Keratinocyte (primary cell): ENCODE measurements around the gene ATXN7L3. TPM values are rescaled to one million over a fixed set of nuclear protein-coding genes. Genes with fewer than 3 reads are reported as not detected.

Experiments used
- DNase-seq: peaks from one replicate; pipeline ENCODE4 v3.0.0-alpha.2; 2011; ENCODE audit warnings: low read depth, missing footprints, low spot score
- FAIRE-seq: peaks from 2 replicates; lab custom pipeline; 2011; peaks lifted over from hg19 to GRCh38; lab: Jason Lieb, UNC
- H2AFZ ChIP-seq: 2 replicates; pipeline ENCODE4 v1.6.0; 2012; ENCODE audit warnings: low read length, control low read depth, inconsistent platforms; ENCODE audit not compliant: control insufficient read depth
- H3K27ac ChIP-seq: 2 replicates; pipeline ENCODE4 v1.5.1; 2011; ENCODE audit warnings: low read length; ENCODE audit not compliant: control insufficient read depth, insufficient read depth
- H3K27me3 ChIP-seq: 3 replicates; pipeline ENCODE4 v1.6.0; 2011; ENCODE audit warnings: low read length; ENCODE audit not compliant: control insufficient read depth, insufficient read depth; ENCODE audit errors: extremely low read depth
- H3K36me3 ChIP-seq, 2 experiments: 2 replicates in 1 of 2; 3 replicates in 1 of 2; pipeline ENCODE4 v1.5.1; 2011; ENCODE audit warnings: low read length in 2 of 2, mild to moderate bottlenecking in 1 of 2; ENCODE audit not compliant: control insufficient read depth in 2 of 2, insufficient read depth in 2 of 2; ENCODE audit errors: extremely low read depth in 1 of 2
- H3K4me1 ChIP-seq: 3 replicates; pipeline ENCODE4 v1.5.1; 2011; ENCODE audit warnings: low read length; ENCODE audit not compliant: control insufficient read depth, insufficient read depth; ENCODE audit errors: extremely low read depth
- H3K4me2 ChIP-seq: 3 replicates; pipeline ENCODE4 v1.6.0; 2011; ENCODE audit warnings: low read depth, low read length; ENCODE audit not compliant: control insufficient read depth, insufficient read depth; ENCODE audit errors: extremely low read depth
- H3K4me3 ChIP-seq, 3 experiments: fragments of 200-600 bp in 1 of 3; sonication (generic) in 1 of 3; 2 replicates in 2 of 3; 3 replicates in 1 of 3; pipeline ENCODE4 v1.5.1; 2011 to 2016; ENCODE audit warnings: low read length in 3 of 3, mild to moderate bottlenecking in 3 of 3, control low read depth in 2 of 3, inconsistent platforms in 1 of 3, low read depth in 1 of 3, mixed read lengths in 1 of 3, mixed run types in 1 of 3, moderate library complexity in 1 of 3; ENCODE audit not compliant: control insufficient read depth in 2 of 3, insufficient read depth in 2 of 3; ENCODE audit errors: extremely low read depth in 1 of 3
- H3K79me2 ChIP-seq: 2 replicates; pipeline ENCODE4 v1.6.0; 2012; ENCODE audit warnings: low read length; ENCODE audit not compliant: control insufficient read depth, insufficient read depth
- H3K9ac ChIP-seq: 3 replicates; pipeline ENCODE4 v1.6.0; 2011; ENCODE audit warnings: low read length; ENCODE audit not compliant: control insufficient read depth, insufficient read depth; ENCODE audit errors: extremely low read depth
- H3K9me1 ChIP-seq: 3 replicates; pipeline ENCODE4 v1.6.0; 2011; ENCODE audit warnings: low read length; ENCODE audit not compliant: control insufficient read depth, insufficient read depth; ENCODE audit errors: extremely low read depth
- H3K9me3 ChIP-seq: 2 replicates; pipeline ENCODE4 v1.5.1; 2012; ENCODE audit warnings: low read depth, low read length; ENCODE audit not compliant: control insufficient read depth
- H4K20me1 ChIP-seq: 3 replicates; pipeline ENCODE4 v1.6.0; 2011; ENCODE audit warnings: low read length; ENCODE audit not compliant: control insufficient read depth, insufficient read depth; ENCODE audit errors: extremely low read depth
- CTCF ChIP-seq, 3 experiments: IDR thresholded peaks in 1 of 3; conservative IDR thresholded peaks in 1 of 3; optimal IDR thresholded peaks in 1 of 3; 2 replicates in 2 of 3; 3 replicates in 1 of 3; pipeline versions ENCODE3 to v1.5.1; 2011; ENCODE audit warnings: low read length in 3 of 3, mild to moderate bottlenecking in 3 of 3, moderate library complexity in 2 of 3, control low read depth in 1 of 3, inconsistent platforms in 1 of 3; ENCODE audit not compliant: insufficient read depth in 2 of 3; ENCODE audit errors: extremely low read depth in 1 of 3
- EZH2 ChIP-seq: IDR thresholded peaks from one replicate; pipeline ENCODE4 v1.6.1; 2012; ENCODE audit warnings: inconsistent platforms, mild to moderate bottlenecking, low read length, moderate library complexity
- dilution Hi-C: fragments of 300-500 bp; cut with MboI; formaldehyde crosslinking; loops from one replicate; pipeline ENCODE4 v1.7.0; 2020; ENCODE audit warnings: low sequenced_read_pairs; ENCODE audit not compliant: extremely low pct_ligation_motif_present
- polyA plus RNA-seq, 5 experiments: library from polyadenylated mRNA; depleted of rRNA in 3 of 5; stranded (reverse) in 3 of 5; stranded (forward) in 1 of 5; unstranded in 1 of 5; fragments of >200 nt; gene quantifications; 1 replicate in 1 of 5; 2 replicates in 3 of 5; 3 replicates in 1 of 5; pipeline versions ENCODE4 v1.2.1 to v1.2.3, GENCODE V29; 2011 to 2012; ENCODE audit warnings: missing spikeins in 2 of 5, low read depth in 1 of 5, low replicate concordance in 1 of 5

ATXN7L3 gene
- polyA plus RNA-seq, 1 donor (not counting 4 experiments of a cell fraction or from before 2014, with no cell fraction given), result 32.8 TPM

- Histone ChIP-seq H3K4me1 (no peaks in the 10 kb centered on the region), H3K9ac (no peak overlapping the region), H3K9me1 (no peaks in the 10 kb centered on the region), H3K36me3 (no peaks in the 10 kb centered on the region), H3K27me3 (no peaks in the 10 kb centered on the region), H3K27ac (no peak overlapping the region), H3K79me2 (no peaks in the 10 kb centered on the region), H3K4me2 (no peak overlapping the region), H2AFZ (no peak overlapping the region), H3K9me3 (no peaks in the 10 kb centered on the region), H4K20me1 (no peaks in the 10 kb centered on the region), H3K4me3 (no peak overlapping the region)
- dilution Hi-C loops, result no loop called here
- FAIRE-seq (no peak), DNase-seq (no peak)
- TF ChIP-seq EZH2 (no peak), CTCF (optimal IDR thresholded peaks at IDR 0.05 in 1 of 3, IDR thresholded peaks at IDR 0.05 in 1 of 3, conservative IDR thresholded peaks at IDR 0.05 in 1 of 3; ENCODE audit: extremely low read depth in 1 of 3, insufficient read depth in 2 of 3, low read length in 3 of 3) (no peak)
These were observed 29.6 kb downstream of the ATXN7L3 start for GRCh38 chr17:44170135-44170498.

- H3K27me3 ChIP-seq, result no peaks in the 10 kb centered on the region
- no peaks in the 10 kb centered on the region for H3K9me1 ChIP-seq
- no peaks in the 10 kb centered on the region for H3K79me2 ChIP-seq
- no peaks in the 10 kb centered on the region for H3K36me3 ChIP-seq
- dilution Hi-C loops, result no loop called here
- no peak overlapping the region for H2AFZ ChIP-seq
- no peak overlapping the region for H3K4me2 ChIP-seq
- H3K27ac ChIP-seq, result no peak overlapping the region
- no peaks in the 10 kb centered on the region for H3K4me1 ChIP-seq
- DNase-seq, result no peak
- H3K4me3 ChIP-seq, result no peak overlapping the region
- no peak overlapping the region for H3K9ac ChIP-seq
- TF ChIP-seq CTCF (optimal IDR thresholded peaks at IDR 0.05 in 1 of 3, IDR thresholded peaks at IDR 0.05 in 1 of 3, conservative IDR thresholded peaks at IDR 0.05 in 1 of 3; ENCODE audit: extremely low read depth in 1 of 3, insufficient read depth in 2 of 3, low read length in 3 of 3) (no peak), EZH2 (no peak)
- no peaks in the 10 kb centered on the region for H4K20me1 ChIP-seq
- no peaks in the 10 kb centered on the region for H3K9me3 ChIP-seq
- no peak for FAIRE-seq
These were observed 32.4 kb downstream of the ATXN7L3 start for GRCh38 chr17:44167181-44167861.
